A673 (cell line): ENCODE results near the gene PAXX.

ENCODE experiments used
- CTCF ChIP-seq: fragments of 300-800, 200-600 bp; sonication (generic); conservative IDR thresholded peaks from 2 replicates; pipeline ENCODE4 v1.5.1; 2017; ENCODE audit warnings: low read depth, mild to moderate bottlenecking, antibody characterized with exemption, low read length, moderate library complexity, mixed read lengths
- EZH2 ChIP-seq: fragments of 200-600 bp; sonication (generic); IDR thresholded peaks from 2 replicates; pipeline ENCODE4 v1.6.1; 2017; ENCODE audit warnings: borderline replicate concordance, low read depth, mild to moderate bottlenecking, mixed read lengths, antibody characterized with exemption, low read length; ENCODE audit not compliant: poor library complexity, severe bottlenecking

GRCh38 chr9:136956604-136957003 lies 35.6 kb upstream of the PAXX start:
- no peak for TF ChIP-seq CTCF
- no peak for TF ChIP-seq EZH2
